HuH-7.5 (cell line): Measurements from ENCODE around the gene ANK2.
"Not testable (repeated sequence)": the region's sequence is repeated elsewhere in the genome, so short reads cannot be mapped to it uniquely, and the experiment has no call there.

Experiments used
- DNase-seq: peaks from one replicate; pipeline ENCODE4 v3.0.0; 2011; ENCODE audit warnings: low spot score

The ANK2 gene

DNA sequence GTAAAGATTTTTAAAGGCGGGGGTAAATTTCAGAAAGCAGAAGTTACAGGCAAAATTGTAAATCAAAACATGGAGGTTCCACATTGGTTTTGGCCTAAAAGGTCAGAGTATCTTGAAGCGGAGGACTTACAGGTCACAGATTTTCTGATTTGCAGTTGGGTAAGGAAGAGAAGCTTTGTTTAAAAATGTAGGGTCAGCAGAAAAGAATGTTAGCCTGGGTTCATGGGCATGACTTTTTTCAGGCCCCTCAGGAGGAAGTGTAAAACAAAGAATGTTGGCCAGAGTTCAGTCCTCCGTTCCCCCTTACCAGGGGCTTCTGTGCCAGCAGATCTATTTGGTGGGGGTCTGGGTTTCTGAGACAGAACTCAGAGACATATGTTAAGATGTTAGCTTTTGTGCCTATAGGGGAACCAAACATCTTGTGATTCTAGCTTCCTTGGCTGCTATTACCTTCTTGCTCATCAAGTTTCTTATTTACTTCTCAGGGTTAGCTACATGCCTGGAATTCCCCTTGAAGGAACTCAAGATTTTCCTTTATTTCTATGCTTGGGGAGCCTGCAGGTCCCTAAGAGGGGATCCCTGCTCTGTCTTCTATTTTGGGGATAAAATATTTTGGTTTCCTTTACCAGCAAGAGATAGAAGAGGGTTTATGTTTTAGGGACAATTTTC lies 160.3 kb downstream of the ANK2 start:
- no peak for DNase-seq

GRCh38 chr4:113212613-113213012 lies 163.2 kb downstream of the ANK2 start:
- DNase-seq: no peak

DNA sequence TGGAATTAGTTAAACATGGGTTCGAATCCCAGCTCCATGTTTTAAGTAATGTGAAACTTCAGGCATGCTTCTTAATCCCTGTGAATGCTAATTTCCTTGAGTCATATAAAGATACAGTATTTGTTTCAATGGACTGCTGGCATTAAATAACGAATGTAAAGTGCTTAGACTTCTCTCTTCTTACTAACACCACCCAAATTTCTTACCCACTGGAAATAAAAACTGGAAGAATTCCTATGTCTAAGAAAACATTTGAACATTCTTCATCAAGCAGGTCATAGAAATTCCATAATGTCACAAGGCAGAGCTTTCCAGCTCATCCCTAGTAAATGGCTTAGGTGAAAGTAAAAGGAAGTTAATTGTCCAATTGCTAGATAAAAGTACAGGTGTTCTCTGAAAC lies 172.5 kb downstream of the ANK2 start:
- no peak for DNase-seq

DNA sequence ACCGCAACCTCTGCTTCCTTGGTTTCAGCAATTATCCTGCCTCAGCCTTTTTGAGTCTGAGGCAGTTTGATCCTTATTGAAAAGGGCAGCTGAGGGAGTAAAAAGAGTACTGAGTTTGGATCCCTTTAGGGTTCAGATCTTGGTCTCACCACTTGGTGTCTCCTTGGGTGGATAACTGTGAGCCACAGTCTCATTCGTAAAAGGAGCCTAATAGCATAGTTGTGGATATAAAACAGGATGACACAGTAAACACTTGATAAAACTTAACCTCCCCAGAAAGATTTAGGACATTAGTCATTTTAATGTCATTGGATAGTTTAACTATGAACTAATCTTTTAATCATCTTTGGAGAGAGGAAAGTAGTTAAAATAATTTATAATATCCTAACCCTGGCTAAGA lies 173.0 kb downstream of the ANK2 start:
- DNase-seq: no peak

DNA sequence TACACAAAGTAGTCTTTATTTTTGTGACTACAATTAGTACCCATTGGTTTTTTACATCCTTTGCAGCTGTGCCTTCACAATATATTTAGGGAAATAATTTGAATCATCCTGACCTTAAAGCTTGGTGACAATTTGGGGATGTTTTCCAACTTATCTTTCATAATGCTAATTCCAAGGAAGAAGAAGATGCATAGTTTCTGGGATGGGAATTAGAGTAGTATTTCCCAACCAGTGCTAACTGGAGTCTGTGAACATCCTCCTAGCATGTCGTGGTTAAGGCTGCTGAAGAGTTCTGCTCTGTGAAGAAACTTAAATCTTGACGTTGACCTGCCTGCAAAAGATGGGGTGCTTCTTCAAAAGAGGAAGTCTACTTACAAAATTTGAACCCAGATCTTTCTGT lies 173.5 kb downstream of the ANK2 start:
- DNase-seq: no peak

- DNase-seq: no peak
Observed at GRCh38 chr4:113232194-113232593, 182.7 kb downstream of the ANK2 start.

GRCh38 chr4:113236916-113237315 lies 187.5 kb downstream of the ANK2 start:
- no peak for DNase-seq

DNA sequence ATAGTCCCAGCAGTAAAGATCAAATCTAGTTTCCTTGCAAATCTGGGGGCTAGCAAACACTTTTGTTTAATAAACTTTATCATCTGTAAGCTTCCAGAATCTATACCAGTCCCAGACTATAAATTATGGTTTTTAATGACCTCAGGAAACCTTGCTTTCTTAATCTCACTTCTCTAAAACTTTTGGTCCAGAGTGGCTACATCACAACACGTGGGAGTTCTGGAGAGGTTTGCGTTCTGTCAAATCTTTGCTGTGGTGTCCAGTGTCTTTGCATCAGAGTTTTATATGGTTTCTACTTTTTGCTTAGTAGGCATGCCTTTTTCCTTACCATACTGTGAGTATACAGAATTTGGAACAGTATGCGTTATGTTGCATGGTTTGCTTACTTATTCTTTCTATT lies 193.9 kb downstream of the ANK2 start:
- DNase-seq: no peak

DNA sequence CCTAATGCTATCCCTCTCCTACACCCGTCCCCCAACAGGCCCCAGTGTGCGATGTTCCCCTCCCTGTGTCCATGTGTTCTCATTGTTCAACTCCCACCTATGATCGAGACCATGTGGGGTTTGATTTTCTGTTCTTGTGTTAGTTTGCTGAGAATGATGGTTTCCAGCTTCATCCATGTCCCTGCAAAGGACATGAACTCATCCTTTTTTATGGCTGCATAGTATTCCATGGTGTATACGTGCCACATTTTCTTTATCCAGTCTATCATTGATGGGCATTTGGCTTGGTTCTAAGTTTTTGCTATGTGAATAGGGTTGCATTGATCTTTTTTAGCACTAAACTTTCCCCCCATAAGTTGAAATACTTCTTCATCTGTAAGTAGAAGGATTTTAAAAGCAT lies 195.3 kb downstream of the ANK2 start:
- not testable (repeated sequence) for DNase-seq

DNA sequence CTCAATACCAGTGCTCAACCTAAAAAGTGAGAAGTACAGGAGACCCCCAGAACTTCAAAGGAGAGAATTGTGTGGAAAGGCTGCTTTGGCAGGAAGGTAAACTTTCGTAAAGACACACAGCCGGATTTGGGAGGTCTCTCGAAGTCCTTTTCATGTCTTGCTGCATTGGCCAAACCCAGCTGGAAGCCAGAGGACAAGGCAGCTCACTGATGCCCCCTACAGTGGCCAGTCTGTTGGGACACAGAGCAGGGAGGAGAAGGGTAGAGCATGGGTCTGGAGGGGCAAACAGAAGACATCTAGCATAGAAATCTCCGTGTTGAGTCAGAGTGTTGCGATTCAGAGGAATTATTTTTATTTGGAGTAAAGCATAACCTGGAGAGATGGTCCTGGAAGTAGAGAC lies 198.9 kb downstream of the ANK2 start:
- no peak for DNase-seq

DNA sequence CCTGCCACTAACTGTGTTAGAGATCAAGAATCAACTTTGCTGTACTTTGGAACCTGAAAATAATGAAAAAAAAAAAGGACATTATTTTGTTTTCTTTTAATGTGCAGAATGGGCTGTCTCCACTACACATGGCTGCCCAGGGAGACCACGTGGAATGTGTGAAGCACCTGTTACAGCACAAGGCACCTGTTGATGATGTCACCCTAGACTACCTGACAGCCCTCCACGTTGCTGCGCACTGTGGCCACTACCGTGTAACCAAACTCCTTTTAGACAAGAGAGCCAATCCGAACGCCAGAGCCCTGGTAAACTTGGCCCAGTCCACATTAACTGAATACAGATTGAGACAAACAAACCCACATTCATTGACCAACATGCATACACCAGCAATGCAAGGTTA lies 206.2 kb downstream of the ANK2 start:
- DNase-seq: no peak

DNA sequence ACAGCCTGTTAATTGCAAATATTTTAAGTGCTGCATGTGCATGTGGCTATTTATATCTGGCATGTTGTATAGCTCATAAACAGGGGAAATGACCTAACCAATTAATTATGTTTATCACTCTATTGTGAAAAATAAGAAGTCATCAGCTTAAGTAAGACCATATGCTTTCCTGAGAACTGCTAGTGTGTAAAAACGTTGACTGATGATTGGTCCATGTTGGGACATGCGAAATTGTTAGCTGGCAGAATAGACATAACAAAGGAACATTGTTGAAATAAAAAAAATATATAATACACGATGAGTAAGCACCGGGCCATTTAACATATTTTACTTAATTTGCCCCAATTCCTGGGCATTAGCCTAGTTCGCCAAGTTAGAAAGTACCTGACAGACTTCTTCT lies 207.5 kb downstream of the ANK2 start:
- DNase-seq: no peak

DNA sequence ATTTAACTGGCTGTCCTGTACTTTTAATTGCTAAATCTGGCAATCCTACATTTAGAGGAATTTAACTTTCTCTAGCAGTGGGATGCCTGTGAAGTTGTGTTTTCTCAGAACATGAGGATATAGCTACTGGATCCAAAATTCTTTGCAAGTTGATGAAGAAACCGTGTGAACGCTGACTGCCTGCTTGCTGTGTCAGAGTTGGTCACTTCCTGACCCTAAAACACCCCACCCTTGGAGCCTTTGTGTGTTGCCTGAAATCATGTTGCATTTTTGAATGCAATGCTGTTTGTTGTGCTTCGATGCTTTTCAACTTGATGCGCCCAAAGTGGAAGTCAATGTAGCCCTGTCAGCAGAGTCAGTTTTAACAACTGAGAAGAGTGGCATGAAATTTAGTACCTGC lies 211.2 kb downstream of the ANK2 start:
- DNase-seq: no peak

- DNase-seq: no peak
Observed at GRCh38 chr4:113263274-113263673, 213.8 kb downstream of the ANK2 start.

DNA sequence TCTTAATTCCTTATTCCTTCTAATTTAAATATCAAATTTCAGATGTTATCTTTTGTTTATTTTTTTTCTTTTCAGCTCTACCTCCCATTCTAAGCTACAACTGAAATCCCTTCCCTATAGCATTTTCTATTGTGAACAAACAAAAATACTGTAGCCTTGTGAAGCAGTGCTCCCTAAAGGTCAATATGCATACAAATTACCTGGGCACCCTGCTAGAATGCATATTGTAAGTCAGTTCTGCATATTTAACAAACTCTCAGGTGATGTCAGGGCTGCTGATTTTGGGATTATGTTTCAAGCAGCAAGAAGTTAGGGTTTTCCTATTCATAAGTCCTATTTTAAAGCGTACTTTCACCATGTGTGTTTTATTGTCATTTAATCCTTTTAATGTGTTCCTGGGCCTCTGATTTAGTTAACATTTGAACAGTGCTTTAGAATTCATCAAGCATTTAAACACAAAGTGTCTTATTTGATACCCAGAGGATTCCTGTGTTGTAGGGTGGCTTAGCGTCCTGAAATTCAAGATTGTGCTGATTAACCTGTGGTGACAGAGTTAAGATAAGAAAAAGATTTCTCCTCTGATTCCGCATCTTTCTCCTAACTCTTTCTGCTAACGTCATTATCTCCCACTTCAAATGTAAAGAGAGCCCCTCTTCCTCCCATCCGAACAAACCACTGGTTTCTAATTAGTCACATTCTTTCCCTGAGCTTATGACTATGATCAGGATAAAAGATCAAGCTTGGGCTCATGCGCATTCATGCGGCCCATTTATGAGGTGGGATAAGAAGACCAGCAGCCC lies 221.3 kb downstream of the ANK2 start:
- no peak for DNase-seq

GRCh38 chr4:113272523-113272922 lies 223.1 kb downstream of the ANK2 start:
- DNase-seq: no peak

- no peak for DNase-seq
Observed at GRCh38 chr4:113273721-113274220, 224.3 kb downstream of the ANK2 start.

- no peak for DNase-seq
Observed at GRCh38 chr4:113276464-113277170, 227.2 kb downstream of the ANK2 start.

GRCh38 chr4:113278324-113278934 lies 229.0 kb downstream of the ANK2 start:
- DNase-seq: peak; percentile 48

- DNase-seq: no peak
Observed at GRCh38 chr4:113285501-113285900, 236.0 kb downstream of the ANK2 start.

- DNase-seq: no peak
Observed at GRCh38 chr4:113288257-113288656, 238.8 kb downstream of the ANK2 start.

- DNase-seq: no peak
Observed at GRCh38 chr4:113288696-113289095, 239.2 kb downstream of the ANK2 start.

GRCh38 chr4:113289766-113290165 lies 240.3 kb downstream of the ANK2 start:
- no peak for DNase-seq
